Activated CD8-positive, alpha-beta T cell treated with anti-CD3 and anti-CD28 coated beads for 36 hours (primary cell): ENCODE results near the gene PDE3B. TPM values are rescaled to one million over a fixed set of nuclear protein-coding genes. Genes with fewer than 3 reads are reported as not detected.
"Not testable (repeated sequence)": the region's sequence is repeated elsewhere in the genome, so short reads cannot be mapped to it uniquely, and the experiment has no call there.

ENCODE experiments used
- ATAC-seq: fragments of 200-7000 bp; cut with Tn5 transposase; one replicate; pipeline ENCODE4 v1.10.0; 2021; ENCODE audit warnings: mild to moderate bottlenecking, moderate library complexity
- CTCF ChIA-PET: fragments of 350-600 bp; sonication (Branson Sonifier 250); formaldehyde crosslinking; loops from one replicate; lab custom pipeline; 2021; ENCODE audit warnings: antibody characterized with exemption; lab: Charles Lee
- POLR2A ChIA-PET: fragments of 350-600 bp; sonication (Branson Sonifier 250); formaldehyde crosslinking; loops from one replicate; lab custom pipeline; 2021; ENCODE audit warnings: antibody characterized with exemption; lab: Charles Lee
- DNase-seq: peaks from one replicate; pipeline ENCODE4 v3.0.0-alpha.2; 2020
- H3K27ac Mint-ChIP-seq: one replicate; pipeline ENCODE4 v1.8.0; 2021; ENCODE audit warnings: mild to moderate bottlenecking, mixed read lengths
- H3K27me3 Mint-ChIP-seq: one replicate; pipeline ENCODE4 v1.8.0; 2021; ENCODE audit warnings: mixed read lengths
- H3K36me3 Mint-ChIP-seq: one replicate; pipeline ENCODE4 v1.8.0; 2021; ENCODE audit warnings: low read depth, mixed read lengths
- H3K4me1 Mint-ChIP-seq: one replicate; pipeline ENCODE4 v1.8.0; 2021; ENCODE audit warnings: low read depth, mixed read lengths
- H3K4me3 Mint-ChIP-seq: one replicate; pipeline ENCODE4 v1.8.0; 2021; ENCODE audit warnings: mild to moderate bottlenecking, moderate library complexity, mixed read lengths
- H3K9me3 Mint-ChIP-seq: one replicate; pipeline ENCODE4 v1.8.0; 2021; ENCODE audit warnings: mixed read lengths
- intact Hi-C: fragments of 100-400 bp; cut with micrococcal nuclease; formaldehyde crosslinking; loops from one replicate; pipeline ENCODE4 v1.10.0; 2022
- total RNA-seq, 2 experiments: library from RNA; stranded (reverse); gene quantifications; one replicate each; pipeline ENCODE4 v1.2.3, GENCODE V29; 2021
- TF ChIP-seq, protein P1 (sequence below): fragments of 200-600 bp; IDR thresholded peaks from one replicate; pipeline ENCODE4 v1.8.0; 2022; ENCODE audit warnings: antibody characterized with exemption, mild to moderate bottlenecking

Gene PDE3B
- total RNA-seq, 2 experiments from 2014 or later = 42.3 to 43.1 TPM

DNA sequence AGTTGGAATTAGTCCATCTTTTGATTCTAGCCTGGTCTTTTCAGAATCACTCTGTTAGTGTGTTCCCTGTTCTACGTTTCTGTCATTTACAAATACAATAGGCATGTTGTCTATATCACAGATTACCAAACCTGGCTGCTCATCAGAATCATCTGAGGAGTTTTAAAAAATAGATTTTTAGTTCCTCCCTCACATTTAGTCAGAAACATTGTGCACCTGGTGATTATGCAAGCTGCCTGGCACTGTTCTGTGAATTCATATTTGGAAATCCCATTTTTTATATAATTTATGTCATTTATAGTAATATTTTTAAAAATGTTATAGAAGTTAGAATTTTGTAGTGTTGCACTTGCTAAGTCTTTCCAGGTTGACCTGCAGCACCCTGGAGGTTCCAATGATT is 107.3 kb downstream of the PDE3B start:
- intact Hi-C loops = no loop called here
- DNase-seq = no peak
- TF ChIP-seq, protein P1, sequence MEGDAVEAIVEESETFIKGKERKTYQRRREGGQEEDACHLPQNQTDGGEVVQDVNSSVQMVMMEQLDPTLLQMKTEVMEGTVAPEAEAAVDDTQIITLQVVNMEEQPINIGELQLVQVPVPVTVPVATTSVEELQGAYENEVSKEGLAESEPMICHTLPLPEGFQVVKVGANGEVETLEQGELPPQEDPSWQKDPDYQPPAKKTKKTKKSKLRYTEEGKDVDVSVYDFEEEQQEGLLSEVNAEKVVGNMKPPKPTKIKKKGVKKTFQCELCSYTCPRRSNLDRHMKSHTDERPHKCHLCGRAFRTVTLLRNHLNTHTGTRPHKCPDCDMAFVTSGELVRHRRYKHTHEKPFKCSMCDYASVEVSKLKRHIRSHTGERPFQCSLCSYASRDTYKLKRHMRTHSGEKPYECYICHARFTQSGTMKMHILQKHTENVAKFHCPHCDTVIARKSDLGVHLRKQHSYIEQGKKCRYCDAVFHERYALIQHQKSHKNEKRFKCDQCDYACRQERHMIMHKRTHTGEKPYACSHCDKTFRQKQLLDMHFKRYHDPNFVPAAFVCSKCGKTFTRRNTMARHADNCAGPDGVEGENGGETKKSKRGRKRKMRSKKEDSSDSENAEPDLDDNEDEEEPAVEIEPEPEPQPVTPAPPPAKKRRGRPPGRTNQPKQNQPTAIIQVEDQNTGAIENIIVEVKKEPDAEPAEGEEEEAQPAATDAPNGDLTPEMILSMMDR = no peak
- peak overlapping the region; percentile 3 for H3K27ac Mint-ChIP-seq
- CTCF ChIA-PET = interaction anchor here (1.0 kb wide), 1 partner anchor 21 kb away, joined by 3 read pairs; no protein-coding TSS in a partner anchor
- peaks cover 60% of the 10 kb centered on the region for H3K4me1 Mint-ChIP-seq
- H3K9me3 Mint-ChIP-seq = peaks cover 5% of the 10 kb centered on the region
- no peak overlapping the region for H3K4me3 Mint-ChIP-seq
- peaks cover 25% of the 10 kb centered on the region for H3K36me3 Mint-ChIP-seq
- ATAC-seq = no peak
- POLR2A ChIA-PET = no interaction called here
- no peaks in the 10 kb centered on the region for H3K27me3 Mint-ChIP-seq

GRCh38 chr11:14751975-14752407 is 108.4 kb downstream of the PDE3B start:
- peaks cover 3% of the 10 kb centered on the region for H3K9me3 Mint-ChIP-seq
- H3K27ac Mint-ChIP-seq = peak overlapping the region; percentile 80
- ChIA-PET CTCF (interaction anchor here (0.7 to 1.0 kb wide), 2 partner anchors 19 to 104 kb away, joined by 3 read pairs; no protein-coding TSS in a partner anchor), POLR2A (no interaction called here)
- TF ChIP-seq, protein P1 = no peak
- ATAC-seq (peak; percentile 76), DNase-seq (no peak)
- no peaks in the 10 kb centered on the region for H3K27me3 Mint-ChIP-seq
- H3K4me3 Mint-ChIP-seq = peak overlapping the region; percentile 6
- H3K36me3 Mint-ChIP-seq = peaks cover 22% of the 10 kb centered on the region
- H3K4me1 Mint-ChIP-seq = peaks cover 60% of the 10 kb centered on the region
- intact Hi-C loops = no loop called here

DNA sequence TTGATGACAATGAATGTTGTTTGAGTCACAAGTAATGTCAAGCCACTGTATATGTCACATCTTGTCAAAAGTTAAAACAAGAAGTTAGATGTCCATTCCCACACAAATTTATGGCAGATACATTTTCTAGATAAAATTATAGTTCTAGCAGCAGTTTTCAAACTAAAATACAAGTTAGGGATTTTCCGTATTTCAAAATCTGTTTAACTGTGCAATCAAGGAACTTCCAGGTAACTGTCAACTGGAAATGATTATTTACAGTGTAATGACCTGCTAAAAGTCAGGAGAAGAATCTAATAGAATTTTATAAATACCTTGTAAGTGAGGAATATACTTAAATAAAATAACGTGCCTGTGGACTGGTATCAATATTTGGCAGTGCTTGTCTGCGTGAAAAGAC is 111.5 kb downstream of the PDE3B start:
- Mint-ChIP-seq H3K27me3 (no peaks in the 10 kb centered on the region), H3K9me3 (no peaks in the 10 kb centered on the region), H3K4me1 (peaks cover 54% of the 10 kb centered on the region), H3K36me3 (peaks cover 19% of the 10 kb centered on the region), H3K4me3 (no peak overlapping the region), H3K27ac (peak overlapping the region; percentile 41)
- DNase-seq (no peak), ATAC-seq (no peak)
- CTCF ChIA-PET = interaction anchor here (1.0 to 1.2 kb wide), 2 partner anchors 10 to 19 kb away, joined by 3 to 4 read pairs; no protein-coding TSS in a partner anchor
- POLR2A ChIA-PET = interaction anchor here (0.9 kb wide), 1 partner anchor 13 kb away, joined by 3 read pairs; no protein-coding TSS in a partner anchor
- intact Hi-C loops = no loop called here
- TF ChIP-seq, protein P1 = no peak

DNA sequence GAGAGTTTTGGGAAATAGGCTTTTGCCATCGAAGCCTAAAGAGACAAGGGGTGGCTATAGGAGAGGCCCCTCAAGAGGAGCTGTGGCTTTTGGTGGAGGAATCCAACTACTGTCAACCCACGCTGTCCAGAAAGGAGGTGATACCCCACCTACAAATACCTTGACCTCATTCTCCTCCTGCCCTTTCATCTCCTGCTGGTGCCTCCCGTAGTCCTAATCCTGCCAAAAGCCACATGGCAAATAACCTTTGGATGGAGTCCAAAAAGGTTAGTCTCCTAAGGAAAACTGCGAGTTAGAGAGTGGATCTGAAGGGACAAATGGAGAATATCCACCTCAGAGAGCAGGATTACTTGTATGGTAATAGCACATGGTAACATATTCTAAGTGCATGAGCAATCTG is 112.7 kb downstream of the PDE3B start:
- CTCF ChIA-PET = interaction anchor here (1.0 kb wide), 1 partner anchor 17 kb away, joined by 3 read pairs; no protein-coding TSS in a partner anchor
- H3K27me3 Mint-ChIP-seq = no peaks in the 10 kb centered on the region
- H3K9me3 Mint-ChIP-seq = no peaks in the 10 kb centered on the region
- H3K27ac Mint-ChIP-seq = peak overlapping the region; percentile 60
- DNase-seq (no peak), ATAC-seq (no peak)
- no peak overlapping the region for H3K4me3 Mint-ChIP-seq
- intact Hi-C loops = no loop called here
- TF ChIP-seq, protein P1 = no peak
- peaks cover 19% of the 10 kb centered on the region for H3K36me3 Mint-ChIP-seq
- POLR2A ChIA-PET = no interaction called here
- peaks cover 58% of the 10 kb centered on the region for H3K4me1 Mint-ChIP-seq

DNA sequence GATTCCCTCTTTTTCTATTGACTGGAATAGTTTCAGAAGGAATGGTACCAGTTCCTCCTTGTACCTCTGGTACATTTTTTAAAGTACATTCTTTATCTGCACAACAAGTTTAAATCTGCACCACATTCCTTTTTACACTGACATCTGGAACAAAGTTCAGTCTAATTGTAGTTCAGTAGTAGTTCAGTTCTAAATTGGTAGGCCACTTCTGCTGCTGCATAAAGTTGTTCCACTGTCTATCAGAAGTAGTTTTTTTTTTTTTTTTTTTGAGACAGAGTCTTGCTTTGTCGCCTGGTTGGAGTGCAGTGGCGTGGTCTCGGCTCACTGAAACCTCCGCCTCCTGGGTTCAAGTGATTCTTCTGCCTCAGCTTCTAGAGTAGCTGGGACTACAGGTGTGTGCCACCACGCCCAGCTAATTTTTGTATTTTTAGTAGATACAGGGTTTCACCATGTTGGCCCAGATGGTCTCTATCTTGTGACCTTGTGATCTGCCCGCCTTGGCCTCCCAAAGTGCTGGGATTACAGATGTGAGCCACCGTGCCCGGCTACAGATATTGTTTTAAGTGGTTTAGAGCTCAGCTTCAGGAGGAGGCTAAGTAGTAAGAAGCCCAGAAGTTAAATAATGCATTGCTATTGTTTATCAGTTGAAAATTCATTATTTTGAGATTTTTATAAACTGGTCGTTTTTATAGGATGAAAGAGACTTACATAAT is 115.9 kb downstream of the PDE3B start:
- H3K27me3 Mint-ChIP-seq, H3K9me3 Mint-ChIP-seq, POLR2A ChIA-PET: not testable (repeated sequence)
- DNase-seq (peak; percentile 31), ATAC-seq (peak; percentile 50)
- intact Hi-C loops = loop anchor here (10.0 kb wide), 2 partner anchors 135 to 225 kb away; partner anchors contain the start of gene CYP2R1
- CTCF ChIA-PET = interaction anchor here (0.8 to 1.2 kb wide), 2 partner anchors 11 to 60 kb away, joined by 3 read pairs; no protein-coding TSS in a partner anchor
- Mint-ChIP-seq H3K4me3 (peak overlapping the region; percentile 75), H3K27ac (peak overlapping the region; percentile 94), H3K36me3 (peaks cover 16% of the 10 kb centered on the region), H3K4me1 (peaks cover 40% of the 10 kb centered on the region)
